ENCODE results near the gene ABCC8. TPM values are rescaled to one million over a fixed set of nuclear protein-coding genes. Genes with fewer than 3 reads are reported as not detected.

ABCC8 gene
- total RNA-seq, 6 experiments from 2014 or later, result not detected

- Mint-ChIP-seq H3K36me3 (ENCODE audit: low read depth) (no peaks in the 10 kb centered on the region), H3K4me3 (no peak overlapping the region), H3K27me3 (ENCODE audit: insufficient read depth) (peaks cover 29% of the 10 kb centered on the region), H3K9me3 (peaks cover 6% of the 10 kb centered on the region), H3K4me1 (ENCODE audit: low read depth) (peaks cover 3% of the 10 kb centered on the region), H3K27ac (no peak overlapping the region)
- DNase-seq, result no peak
- TF ChIP-seq CTCF (IDR thresholded peaks at IDR 0.05), result no peak
These were observed 65.9 kb downstream of the ABCC8 start for GRCh38 chr11:17410606-17411379.

- H3K9me3 Mint-ChIP-seq, result peaks cover 6% of the 10 kb centered on the region
- peaks cover 8% of the 10 kb centered on the region for H3K4me1 Mint-ChIP-seq (ENCODE audit: low read depth)
- no peaks in the 10 kb centered on the region for H3K36me3 Mint-ChIP-seq (ENCODE audit: low read depth)
- H3K27ac Mint-ChIP-seq, result no peak overlapping the region
- H3K4me3 Mint-ChIP-seq, result no peak overlapping the region
- DNase-seq, result no peak
- peaks cover 24% of the 10 kb centered on the region for H3K27me3 Mint-ChIP-seq (ENCODE audit: insufficient read depth)
- no peak for TF ChIP-seq CTCF (IDR thresholded peaks at IDR 0.05)
These were observed 68.0 kb downstream of the ABCC8 start for GRCh38 chr11:17408641-17409040.

GRCh38 chr11:17408026-17408425, 68.6 kb downstream of the ABCC8 start:
- no peak for DNase-seq
- Mint-ChIP-seq H3K4me3 (no peak overlapping the region), H3K36me3 (ENCODE audit: low read depth) (no peaks in the 10 kb centered on the region), H3K27me3 (ENCODE audit: insufficient read depth) (peaks cover 24% of the 10 kb centered on the region), H3K9me3 (peaks cover 6% of the 10 kb centered on the region), H3K27ac (no peak overlapping the region), H3K4me1 (ENCODE audit: low read depth) (peaks cover 8% of the 10 kb centered on the region)
- TF ChIP-seq CTCF (IDR thresholded peaks at IDR 0.05), result no peak

GRCh38 chr11:17407575-17407974, 69.1 kb downstream of the ABCC8 start:
- DNase-seq, result no peak
- Mint-ChIP-seq H3K27ac (no peak overlapping the region), H3K4me1 (ENCODE audit: low read depth) (peaks cover 8% of the 10 kb centered on the region), H3K36me3 (ENCODE audit: low read depth) (no peaks in the 10 kb centered on the region), H3K9me3 (peaks cover 6% of the 10 kb centered on the region), H3K4me3 (no peak overlapping the region), H3K27me3 (ENCODE audit: insufficient read depth) (peaks cover 24% of the 10 kb centered on the region)
- no peak for TF ChIP-seq CTCF (IDR thresholded peaks at IDR 0.05)

- Mint-ChIP-seq H3K27ac (no peak overlapping the region), H3K27me3 (ENCODE audit: insufficient read depth) (peaks cover 23% of the 10 kb centered on the region), H3K36me3 (ENCODE audit: low read depth) (no peaks in the 10 kb centered on the region), H3K4me3 (no peak overlapping the region), H3K9me3 (peaks cover 6% of the 10 kb centered on the region), H3K4me1 (ENCODE audit: low read depth) (peaks cover 8% of the 10 kb centered on the region)
- no peak for DNase-seq
- TF ChIP-seq CTCF (IDR thresholded peaks at IDR 0.05), result no peak
These were observed 69.9 kb downstream of the ABCC8 start for GRCh38 chr11:17406818-17407149.

All from HFFc6 (cell line).